ELR (cell line): Measurements from ENCODE around the gene NTRK3.

Source experiments
- DNase-seq: peaks from one replicate; pipeline ENCODE4 v3.0.0-alpha.2; 2015; ENCODE audit warnings: low read depth

The NTRK3 gene

DNA sequence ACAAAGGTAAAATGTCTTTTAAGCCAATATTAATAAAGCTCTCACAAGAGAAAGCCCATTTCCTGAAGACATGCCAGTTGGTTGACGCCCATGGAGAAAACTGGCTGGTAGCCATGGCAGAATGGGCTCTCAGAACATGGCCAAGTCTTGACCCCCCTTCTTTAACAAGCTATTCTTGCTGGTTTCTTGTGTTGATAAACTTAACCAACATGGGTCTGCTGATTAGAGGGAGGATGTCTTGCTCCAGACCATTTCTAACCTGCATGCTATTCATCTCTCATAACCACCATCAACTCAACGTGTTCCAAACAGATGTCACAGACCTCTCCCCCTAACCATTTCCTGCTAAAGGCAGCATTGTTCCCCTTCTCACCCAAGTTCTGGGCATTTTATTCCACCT, 25.7 kb downstream of the NTRK3 start:
- no peak for DNase-seq

GRCh38 chr15:88225461-88225860, 31.1 kb downstream of the NTRK3 start:
- DNase-seq = no peak

- DNase-seq = no peak
Observed at GRCh38 chr15:88223084-88223483, 33.5 kb downstream of the NTRK3 start.

DNA sequence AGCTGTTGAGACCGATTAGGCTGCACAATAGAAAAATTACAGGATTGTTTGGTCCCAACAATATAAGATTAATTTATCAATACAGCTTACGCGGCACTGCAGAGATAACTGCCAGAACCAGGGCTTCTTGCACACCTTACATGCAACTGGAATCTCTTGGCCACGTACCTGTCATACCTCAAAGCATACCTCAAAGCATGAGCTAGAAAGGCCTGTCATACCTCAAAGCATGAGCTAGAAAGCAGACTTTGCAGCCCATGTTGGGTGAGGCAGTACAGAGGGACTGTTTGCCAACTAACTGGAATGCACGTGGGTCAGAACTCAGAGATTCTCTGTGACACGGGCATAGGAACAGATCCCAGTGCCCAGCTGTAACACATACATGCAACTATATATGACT, 34.7 kb downstream of the NTRK3 start:
- no peak for DNase-seq

GRCh38 chr15:88220443-88221335, 35.9 kb downstream of the NTRK3 start:
- DNase-seq = no peak

GRCh38 chr15:88219623-88220022, 36.9 kb downstream of the NTRK3 start:
- DNase-seq = no peak

GRCh38 chr15:88218557-88219221, 37.9 kb downstream of the NTRK3 start:
- DNase-seq = no peak

DNA sequence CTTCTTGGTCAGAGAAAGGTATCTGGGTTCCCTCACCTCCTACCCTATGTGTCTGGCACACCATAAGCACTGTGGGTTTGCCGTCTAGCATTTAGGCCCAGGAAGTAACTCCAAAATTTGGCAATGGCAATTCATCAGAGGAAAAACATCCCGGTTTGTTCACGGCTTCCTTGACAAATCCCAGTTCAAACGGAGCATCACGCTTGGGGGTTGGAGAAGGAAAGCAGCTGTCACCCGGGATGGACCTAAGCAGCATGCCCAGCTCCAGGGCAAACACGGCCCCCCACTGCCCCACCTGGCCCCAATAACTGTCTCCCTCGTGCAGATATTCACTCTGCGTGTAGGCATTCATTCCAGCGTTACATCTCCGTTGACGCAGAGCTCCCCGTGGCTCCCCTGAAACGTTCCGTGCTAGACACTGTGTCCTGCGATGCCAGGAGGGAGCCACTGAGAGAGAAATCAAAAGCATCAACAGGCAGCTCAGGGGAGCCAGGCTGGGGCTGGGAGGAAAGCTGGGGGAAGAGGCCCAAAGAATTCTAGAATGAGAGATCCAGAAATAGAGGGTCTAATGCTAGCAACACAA, 41.4 kb downstream of the NTRK3 start:
- DNase-seq = no peak

- DNase-seq = no peak
Observed at GRCh38 chr15:88209111-88209510, 47.4 kb downstream of the NTRK3 start.

GRCh38 chr15:88208396-88208795, 48.1 kb downstream of the NTRK3 start:
- no peak for DNase-seq

- DNase-seq = no peak
Observed at GRCh38 chr15:88207565-88207964, 49.0 kb downstream of the NTRK3 start.

GRCh38 chr15:88204584-88204983, 52.0 kb downstream of the NTRK3 start:
- no peak for DNase-seq

DNA sequence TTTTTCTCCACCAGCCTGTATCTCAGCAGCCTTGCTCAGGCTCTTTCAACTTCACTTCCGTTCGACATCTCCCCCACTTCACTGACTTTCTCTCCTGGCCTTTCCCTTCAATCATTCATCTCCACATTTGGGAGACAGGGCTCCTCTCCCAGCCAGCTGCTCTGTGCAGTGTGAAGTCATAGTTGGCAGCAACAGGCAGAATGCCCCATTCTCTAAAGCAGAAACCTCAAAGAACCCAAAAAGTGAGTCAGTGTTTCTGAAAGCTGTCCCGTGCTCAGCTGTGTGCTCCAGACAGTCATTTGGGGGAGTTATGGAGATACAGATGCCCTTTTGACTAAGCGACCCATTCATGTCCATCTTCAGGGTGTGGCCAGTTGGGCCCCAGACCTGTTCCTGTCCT, 54.3 kb downstream of the NTRK3 start:
- DNase-seq = no peak

DNA sequence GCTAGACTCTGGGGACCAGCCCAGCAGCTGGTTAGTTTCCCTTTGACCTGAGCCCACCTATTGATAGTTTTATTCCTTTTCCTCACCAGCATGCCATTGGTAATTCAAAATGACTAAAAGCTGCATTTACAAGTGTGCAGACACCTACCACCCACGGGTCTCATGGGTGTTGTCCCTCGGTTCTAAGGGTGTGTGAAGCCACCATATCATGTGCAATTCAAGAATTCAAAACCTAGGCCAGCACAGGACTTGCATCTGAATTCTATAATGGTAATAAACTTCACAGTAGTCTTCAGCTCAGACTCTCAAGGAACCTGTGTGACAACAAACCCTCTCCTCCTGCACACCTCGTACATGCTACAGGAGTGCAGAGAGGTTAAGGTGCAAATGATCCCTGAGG, 55.3 kb downstream of the NTRK3 start:
- DNase-seq = no peak

GRCh38 chr15:88196961-88197360, 59.6 kb downstream of the NTRK3 start:
- DNase-seq = no peak

DNA sequence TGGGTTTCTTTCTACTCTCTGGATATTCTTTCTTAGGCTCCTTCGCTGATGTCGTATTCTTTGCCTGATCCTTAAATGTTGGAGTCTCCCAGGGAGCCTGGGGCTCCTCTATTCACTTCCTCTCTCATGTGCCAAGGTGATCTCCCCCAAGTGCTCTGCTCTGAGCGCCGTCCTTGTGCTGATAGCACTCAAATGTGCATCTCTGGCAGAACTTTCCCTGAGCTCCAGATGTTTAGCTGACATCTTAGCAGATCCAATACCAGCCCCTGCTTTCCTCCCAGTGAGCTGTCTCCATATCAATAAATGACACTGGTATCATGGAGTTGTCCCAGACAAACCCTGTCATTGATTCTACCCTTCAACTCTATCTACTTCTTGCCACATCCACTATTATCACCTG, 62.4 kb downstream of the NTRK3 start:
- DNase-seq = no peak

- DNase-seq = peak; percentile 12
Observed at GRCh38 chr15:88193415-88193814, 63.1 kb downstream of the NTRK3 start.

DNA sequence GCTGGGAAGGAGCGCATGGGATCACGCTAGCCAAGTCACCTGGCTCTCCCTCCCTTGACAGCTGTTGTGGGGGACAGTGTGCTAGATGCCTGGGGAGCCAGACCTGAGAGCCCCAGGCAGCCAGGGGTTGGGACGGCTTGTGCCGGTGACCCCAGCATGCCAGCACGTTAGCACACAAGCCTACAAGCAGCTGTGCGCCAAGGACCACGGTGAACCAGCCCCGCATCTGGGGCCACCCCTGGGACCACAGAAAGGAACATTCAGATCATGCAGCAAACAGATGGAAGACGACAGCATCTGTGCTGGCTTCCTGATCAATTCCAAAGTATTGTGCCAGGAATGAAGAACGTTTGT, 64.8 kb downstream of the NTRK3 start:
- DNase-seq = no peak

DNA sequence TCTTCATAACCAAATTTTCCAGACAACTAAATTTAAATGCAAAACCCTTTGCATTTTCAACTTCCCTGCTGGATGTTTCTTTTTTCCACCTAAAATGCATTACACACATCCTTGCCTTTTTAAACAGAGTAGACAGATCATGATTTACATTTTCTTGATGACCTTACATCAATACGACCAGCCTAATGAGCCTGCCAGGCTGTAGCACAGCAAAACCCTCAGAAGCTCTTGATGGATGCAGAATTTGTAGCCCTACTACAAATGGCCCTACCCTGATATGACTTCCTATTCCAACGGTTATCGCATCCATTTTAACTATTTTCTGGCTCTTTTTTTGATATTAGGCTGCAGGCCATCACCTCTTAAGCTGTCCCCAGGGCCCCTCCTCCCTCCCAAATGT, 66.3 kb downstream of the NTRK3 start:
- no peak for DNase-seq

DNA sequence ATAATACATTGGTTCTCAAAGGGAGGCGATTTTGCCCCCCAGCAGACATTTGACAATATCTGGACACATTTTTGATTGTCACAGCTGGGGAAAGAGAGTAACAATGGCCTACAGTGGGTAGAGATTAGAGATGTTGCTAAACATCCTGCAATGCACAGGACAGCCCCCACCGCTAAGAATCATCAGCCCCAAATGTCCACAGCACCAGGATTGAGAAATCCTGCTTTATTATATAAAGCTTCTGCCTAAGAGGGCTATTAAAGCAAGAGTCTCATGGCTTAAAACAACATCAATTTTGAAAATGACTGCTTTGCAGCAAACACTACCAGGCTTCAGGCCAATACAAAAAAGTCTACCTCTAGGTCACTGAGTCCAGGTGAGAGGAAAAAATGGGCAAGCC, 68.2 kb downstream of the NTRK3 start:
- no peak for DNase-seq

DNA sequence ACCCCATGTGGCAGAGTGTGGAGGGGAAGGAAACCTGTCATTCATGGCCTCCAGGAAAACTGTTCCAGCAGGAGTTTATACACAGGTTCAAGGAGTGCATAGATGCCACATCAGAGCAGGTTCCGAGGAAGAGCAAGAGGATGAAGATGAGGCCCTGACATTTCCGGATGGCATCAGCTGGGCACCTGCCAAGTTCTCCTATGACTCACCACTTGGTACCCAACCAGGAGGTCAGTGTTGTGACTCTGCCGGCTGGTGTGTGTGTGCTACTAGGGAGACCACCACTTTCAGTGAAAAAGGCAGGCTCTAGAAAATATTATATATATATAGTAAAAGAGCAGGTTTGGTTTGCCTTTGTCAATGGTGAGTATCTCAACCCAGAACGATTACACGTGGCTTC, 69.3 kb downstream of the NTRK3 start:
- peak; percentile 4 for DNase-seq

- DNase-seq = no peak
Observed at GRCh38 chr15:88185584-88185983, 71.0 kb downstream of the NTRK3 start.

DNA sequence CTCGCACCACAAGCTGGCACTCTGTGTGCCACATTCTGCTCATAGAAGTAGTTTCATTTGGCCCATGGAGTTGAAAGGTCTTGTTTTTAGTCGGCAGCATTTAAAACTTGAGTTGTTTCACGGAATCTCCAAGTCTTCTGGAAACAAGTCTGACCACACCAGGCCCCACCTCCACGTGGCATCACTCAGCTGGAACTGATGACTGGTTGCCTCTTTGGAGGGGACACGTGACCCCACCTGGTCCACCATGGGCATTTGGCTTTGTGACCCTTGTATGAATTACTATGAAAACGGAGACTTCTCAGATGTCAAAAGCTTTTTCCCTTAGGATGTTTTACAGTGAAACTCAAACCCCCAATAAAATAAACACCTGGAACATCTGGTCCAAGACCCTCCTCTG, 74.9 kb downstream of the NTRK3 start:
- DNase-seq = no peak
